ENCODE results near the gene JUND. TPM values are rescaled to one million over a fixed set of nuclear protein-coding genes. Genes with fewer than 3 reads are reported as not detected.
A peak's percentile ranks its signal among the peaks of the same experiment; 100 is the strongest.

Gene JUND
- total and polyA plus RNA-seq, 2 of the 4 experiments (the other 2 are of a cell fraction), result 14.2 to 77.2 TPM

DNA sequence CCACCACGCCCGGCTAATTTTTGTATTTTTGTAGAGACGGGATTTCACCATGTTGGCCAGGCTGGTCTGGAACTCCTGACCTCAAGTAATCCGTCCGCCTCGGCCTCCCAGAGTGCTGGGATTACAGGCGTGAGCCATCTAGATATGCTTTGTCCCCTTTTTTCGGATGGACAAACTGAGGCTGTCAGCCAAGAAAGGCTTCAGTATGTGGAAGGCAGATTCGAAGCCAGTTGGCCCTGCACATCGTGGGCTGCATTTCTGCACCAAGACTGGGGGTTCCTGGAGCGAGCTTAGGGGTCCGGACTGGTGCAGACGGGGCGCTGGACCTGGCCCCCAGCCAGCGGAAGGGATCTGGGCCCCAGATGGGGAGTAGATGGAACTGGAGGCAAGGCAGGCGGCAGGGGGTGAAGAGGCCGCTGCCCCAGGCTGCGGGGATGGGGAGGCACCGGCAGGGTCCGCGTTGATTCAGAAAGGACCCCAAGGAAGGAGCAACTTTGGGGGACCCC, 9.7 kb upstream of the JUND start:
- CTCF ChIA-PET, result no interaction called here
- H3K4ac ChIP-seq (ENCODE audit: low read depth, low read length), result peak overlapping the region; percentile 99

More for the DNA sequence above, 9.7 kb upstream of the JUND start:
- POLR2A ChIA-PET (ENCODE audit: unreplicated experiment), result interaction anchor here (2.4 kb wide), 1 partner anchor 9 kb away, joined by 17 read pairs; the partner anchor contains the start of gene JUND
- Histone ChIP-seq H3K14ac (replicated peaks; ENCODE audit: low read depth, low read length) (0 out of 2 replicates have a peak overlapping the region, but pooled peaks have one; percentile 35), H2AK9ac (replicated peaks; ENCODE audit: low read depth, low read length, poor library complexity) (peak overlapping the region; percentile 13), H3K27me3 (ENCODE audit: control insufficient read depth, insufficient read depth, low read length) (no peaks in the 10 kb centered on the region), H3K9ac (ENCODE audit: low read depth, low read length) (peak overlapping the region; percentile 32), H4K5ac (ENCODE audit: low read depth, low read length) (peak overlapping the region; percentile 66), H4K20me1 (ENCODE audit: insufficient read depth, low read length) (no peaks in the 10 kb centered on the region), H3K23ac (ENCODE audit: low read depth, low read length) (no peak overlapping the region), H3K27ac (ENCODE audit: insufficient read depth, low read length) (peak overlapping the region; percentile 92), H4K91ac (ENCODE audit: insufficient read depth, low read depth, low read length) (peak overlapping the region; percentile 98), H3K36me3 (ENCODE audit: control insufficient read depth, insufficient read depth, low read length) (no peaks in the 10 kb centered on the region), H2BK5ac (ENCODE audit: low read depth, low read length, poor library complexity, severe bottlenecking) (no peak overlapping the region), H2BK20ac (ENCODE audit: low read depth, low read length) (0 out of 2 replicates have a peak overlapping the region, but pooled peaks have one; percentile 3), H2AK5ac (ENCODE audit: low read depth, low read length) (peak overlapping the region; percentile 85), H4K8ac (ENCODE audit: low read depth in 2 of 2, low read length in 2 of 2) (peak overlapping the region; percentile 98 to 100), H3K4me1 (ENCODE audit: control insufficient read depth, insufficient read depth, low read length) (peaks cover 23% of the 10 kb centered on the region), H3K9me1 (ENCODE audit: insufficient read depth, low read length) (0 out of 2 replicates have a peak, but pooled peaks cover 2% of the 10 kb centered on the region), H3K9me3 (ENCODE audit: control insufficient read depth, insufficient read depth, low read length) (no peaks in the 10 kb centered on the region), H3K18ac (ENCODE audit: low read depth, low read length) (peak overlapping the region; percentile 34; the same call in 1 of the 2 replicates), H2AFZ (replicated peaks; ENCODE audit: low read length, poor library complexity) (peak overlapping the region; percentile 95), H3K4me3 (ENCODE audit: insufficient read depth, low read depth, low read length) (0 out of 2 replicates have a peak overlapping the region, but pooled peaks have one; percentile 12), H3K79me1 (ENCODE audit: low read depth in 1 of 2, low read length in 2 of 2) (peaks cover 0 to 4% of the 10 kb centered on the region in 2 experiments; a peak in 1 of 4 replicates), H2BK15ac (ENCODE audit: low read depth, low read length) (peak overlapping the region; percentile 48; the same call in 2 of the 3 replicates), H3K56ac (ENCODE audit: extremely low read depth, insufficient read depth, low read length) (no peak overlapping the region), H2BK120ac (ENCODE audit: low read depth, low read length) (peak overlapping the region; percentile 9), H3K4me2 (ENCODE audit: low read depth, low read length) (peak overlapping the region; percentile 24)
- BruUV-seq (replicated peaks), result no TSS peak
- dilution Hi-C loops (cut with HindIII; ENCODE audit: low sequenced_read_pairs, unreplicated experiment), result no loop called here
- intact Hi-C loops (cut with micrococcal nuclease), result loop anchor here (1.0 kb wide), 1 partner anchor 9 kb away; no protein-coding TSS in a partner anchor
- ATAC-seq (ENCODE audit: low read depth) (no peak), DNase-seq (no peak)
- WGBS, 2 experiments (ENCODE audit: extremely low coverage in 2 of 2, insufficient read length in 1 of 2), result 82% methylated on average over 5 of the region's 21 CpGs; no CpG with 5 or more reads in 1 of the 2 experiments
- TF ChIP-seq CTCF (conservative IDR thresholded peaks at IDR 0.05; ENCODE audit: low read depth, low read length), result no peak
- TF ChIP-seq RFX5 (IDR thresholded peaks at IDR 0.05; ENCODE audit: low read depth, low read length), result no peak
- no peak for TF ChIP-seq CHD1 (IDR thresholded peaks at IDR 0.05; ENCODE audit: low read depth, low read length)
- no peak for TF ChIP-seq NFE2L2 (IDR thresholded peaks at IDR 0.05; ENCODE audit: low read depth, low read length)
- no peak for TF ChIP-seq RCOR1 (IDR thresholded peaks at IDR 0.05; ENCODE audit: insufficient replicate concordance, low read length)
- no peak for TF ChIP-seq BHLHE40 (IDR thresholded peaks at IDR 0.05; ENCODE audit: low read depth, low read length)
- TF ChIP-seq RAD21 (IDR thresholded peaks at IDR 0.05; ENCODE audit: low read length), result no peak
- TF ChIP-seq SMC3 (IDR thresholded peaks at IDR 0.05; ENCODE audit: low read depth, low read length), result no peak
- no peak for TF ChIP-seq MXI1 (IDR thresholded peaks at IDR 0.05; ENCODE audit: borderline replicate concordance, low read depth, low read length)
- TF ChIP-seq, protein P1, sequence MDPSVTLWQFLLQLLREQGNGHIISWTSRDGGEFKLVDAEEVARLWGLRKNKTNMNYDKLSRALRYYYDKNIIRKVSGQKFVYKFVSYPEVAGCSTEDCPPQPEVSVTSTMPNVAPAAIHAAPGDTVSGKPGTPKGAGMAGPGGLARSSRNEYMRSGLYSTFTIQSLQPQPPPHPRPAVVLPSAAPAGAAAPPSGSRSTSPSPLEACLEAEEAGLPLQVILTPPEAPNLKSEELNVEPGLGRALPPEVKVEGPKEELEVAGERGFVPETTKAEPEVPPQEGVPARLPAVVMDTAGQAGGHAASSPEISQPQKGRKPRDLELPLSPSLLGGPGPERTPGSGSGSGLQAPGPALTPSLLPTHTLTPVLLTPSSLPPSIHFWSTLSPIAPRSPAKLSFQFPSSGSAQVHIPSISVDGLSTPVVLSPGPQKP (IDR thresholded peaks at IDR 0.05; ENCODE audit: borderline replicate concordance, low read depth, low read length), result no peak
- no peak for TF ChIP-seq USF2 (IDR thresholded peaks at IDR 0.05; ENCODE audit: low read depth, low read length)
- TF ChIP-seq POLR2A (IDR thresholded peaks at IDR 0.05; ENCODE audit: low read depth, low read length), result no peak
- TF ChIP-seq MAZ (IDR thresholded peaks at IDR 0.05; ENCODE audit: borderline replicate concordance, low read depth, low read length), result no peak
- no peak for TF ChIP-seq CEBPB (IDR thresholded peaks at IDR 0.05; ENCODE audit: low read depth, low read length)
- in situ Hi-C loops (cut with MboI; ENCODE audit: low sequenced_read_pairs), result no loop called here
